Bronchial epithelial cell (primary cell): ENCODE results near the gene ELP1. TPM values are rescaled to one million over a fixed set of nuclear protein-coding genes. Genes with fewer than 3 reads are reported as not detected.
A peak's percentile ranks its signal among the peaks of the same experiment; 100 is the strongest.
"Not testable (repeated sequence)": the region's sequence is repeated elsewhere in the genome, so short reads cannot be mapped to it uniquely, and the experiment has no call there.

Experiments
- DNase-seq: peaks from one replicate; pipeline ENCODE4 v3.0.0-alpha.2; 2010; ENCODE audit warnings: low read depth
- FAIRE-seq: peaks from 2 replicates; lab custom pipeline; 2011; peaks lifted over from hg19 to GRCh38; lab: Jason Lieb, UNC
- H3K27me3 ChIP-seq: 2 replicates; pipeline ENCODE4 v1.5.1; 2011; ENCODE audit warnings: low read length; ENCODE audit not compliant: control insufficient read depth, insufficient read depth
- H3K36me3 ChIP-seq: 2 replicates; pipeline ENCODE4 v1.5.1; 2011; ENCODE audit warnings: low read length; ENCODE audit not compliant: control insufficient read depth, insufficient read depth
- H3K4me3 ChIP-seq: 2 replicates; pipeline ENCODE4 v1.5.1; 2011; ENCODE audit warnings: mild to moderate bottlenecking, low read depth, low read length, control low read depth
- CTCF ChIP-seq: IDR thresholded peaks from 2 replicates; pipeline ENCODE4 v1.5.1; 2011; ENCODE audit warnings: mild to moderate bottlenecking, moderate library complexity, low read length, control low read depth, inconsistent platforms; ENCODE audit not compliant: insufficient read depth, severe bottlenecking
- total RNA-seq: library from RNA; depleted of rRNA; stranded (reverse); fragments of >200 nt; gene quantifications from 2 replicates; pipeline ENCODE4 v1.2.1, GENCODE V29; 2014

Gene ELP1
- total RNA-seq, 1 donor from 2014 or later = 37.9 TPM

DNA sequence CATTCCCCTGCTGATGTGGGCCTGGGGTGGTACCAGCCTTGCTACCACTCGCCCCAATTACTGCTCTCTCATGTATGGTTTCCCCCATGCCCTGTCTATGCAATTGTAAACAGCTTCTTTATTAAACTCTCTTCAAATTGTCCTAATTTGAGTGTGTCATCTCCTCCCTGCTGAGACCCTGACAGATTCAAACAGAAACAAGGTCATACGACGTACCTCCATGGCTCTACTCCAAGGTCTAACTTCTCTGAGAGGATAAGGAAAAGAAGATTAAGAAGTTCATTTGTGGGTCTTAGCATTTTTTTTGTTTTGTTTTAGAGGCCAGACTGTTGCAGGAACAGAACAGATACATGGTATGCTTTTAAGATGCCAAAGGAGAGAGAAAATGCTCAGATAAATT, 38.3 kb upstream of the ELP1 start:
- Histone ChIP-seq H3K27me3 (no peaks in the 10 kb centered on the region), H3K4me3 (no peak overlapping the region), H3K36me3 (no peaks in the 10 kb centered on the region)
- TF ChIP-seq CTCF = no peak
- DNase-seq (no peak), FAIRE-seq (no peak)

GRCh38 chr9:108971392-108971791, 37.5 kb upstream of the ELP1 start:
- FAIRE-seq, H3K36me3 ChIP-seq, H3K4me3 ChIP-seq, DNase-seq, H3K27me3 ChIP-seq: not testable (repeated sequence)

DNA sequence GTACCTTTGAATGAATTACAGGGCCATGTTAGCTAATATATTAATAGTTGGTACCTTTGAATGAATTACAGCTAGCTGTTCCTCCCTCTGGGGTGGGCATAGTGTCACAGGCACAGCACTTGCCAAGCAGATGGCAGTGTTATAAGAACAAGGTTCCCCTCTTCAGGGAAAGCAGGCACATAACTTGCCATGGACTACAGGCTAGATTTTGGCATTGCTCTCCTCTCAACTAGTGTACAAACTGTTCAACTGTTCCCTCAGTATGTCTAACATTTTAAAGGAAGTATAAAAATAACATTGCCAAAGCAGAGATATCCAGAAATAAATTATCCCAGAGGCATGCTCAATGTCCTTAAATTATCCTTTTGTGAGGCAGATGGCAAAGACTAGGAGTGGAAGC, 34.0 kb upstream of the ELP1 start:
- Histone ChIP-seq H3K36me3 (no peaks in the 10 kb centered on the region), H3K27me3 (no peaks in the 10 kb centered on the region), H3K4me3 (no peak overlapping the region)
- TF ChIP-seq CTCF = no peak
- DNase-seq = no peak
- FAIRE-seq = no peak

GRCh38 chr9:108963459-108964143, 29.7 kb upstream of the ELP1 start:
- FAIRE-seq = peak; percentile 13

DNA sequence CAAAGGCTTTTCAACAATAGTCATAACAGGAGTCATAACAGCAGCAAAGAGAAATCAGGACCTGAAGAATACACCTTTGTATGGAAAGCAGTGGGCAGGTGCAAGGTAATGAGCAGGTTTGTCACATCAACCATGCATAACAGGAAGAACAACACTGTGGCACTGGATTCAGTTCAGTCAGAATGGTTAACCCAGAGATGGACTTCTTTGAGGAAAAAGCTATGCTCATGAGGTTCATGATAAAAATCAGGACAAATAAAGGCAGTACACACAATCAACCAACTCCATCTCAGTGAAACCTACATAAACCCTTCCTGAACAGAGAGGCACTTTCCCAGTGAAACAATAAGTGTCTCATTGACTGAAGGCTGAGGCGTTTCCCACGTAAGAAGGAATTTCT, 27.2 kb upstream of the ELP1 start:
- no peak for TF ChIP-seq CTCF
- DNase-seq = no peak
- Histone ChIP-seq H3K36me3 (no peaks in the 10 kb centered on the region), H3K27me3 (no peaks in the 10 kb centered on the region), H3K4me3 (no peak overlapping the region)
- no peak for FAIRE-seq

More at GRCh38 chr9:108963459-108964143, 29.7 kb upstream of the ELP1 start:
- Histone ChIP-seq H3K36me3 (no peaks in the 10 kb centered on the region), H3K27me3 (no peaks in the 10 kb centered on the region), H3K4me3 (no peak overlapping the region)
- no peak for TF ChIP-seq CTCF
- no peak for DNase-seq

DNA sequence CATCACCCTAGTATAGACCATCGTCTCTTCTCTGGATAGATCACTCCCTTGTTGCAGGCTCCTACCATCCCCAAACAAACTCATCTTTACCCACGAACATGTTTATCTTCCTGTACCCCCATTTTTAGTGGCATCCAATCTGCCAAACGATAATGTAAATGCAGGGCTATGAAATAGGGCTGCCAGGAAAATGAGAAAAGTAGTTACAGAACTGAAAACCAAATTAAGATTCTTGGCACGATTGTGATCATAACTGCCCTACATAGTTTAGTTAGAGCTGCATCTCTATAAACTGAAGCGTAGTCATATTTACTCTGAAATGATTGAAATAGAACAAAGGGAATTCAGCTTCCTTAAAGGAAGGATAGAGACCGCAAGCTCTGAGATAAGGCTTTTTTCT, 26.4 kb upstream of the ELP1 start:
- H3K4me3 ChIP-seq = no peak overlapping the region
- no peak for DNase-seq
- no peak for TF ChIP-seq CTCF
- no peak for FAIRE-seq
- no peaks in the 10 kb centered on the region for H3K36me3 ChIP-seq
- H3K27me3 ChIP-seq = no peaks in the 10 kb centered on the region
